ENCODE measurements around the gene PFKL.

Gene PFKL

GRCh38 chr21:44374601-44375280, 74.9 kb downstream of the PFKL start:
- H3K4me3 ChIP-seq (ENCODE audit: low read depth, low read length) = no peak overlapping the region
- no peak for DNase-seq (ENCODE audit: low read depth)
- TF ChIP-seq, protein P1, sequence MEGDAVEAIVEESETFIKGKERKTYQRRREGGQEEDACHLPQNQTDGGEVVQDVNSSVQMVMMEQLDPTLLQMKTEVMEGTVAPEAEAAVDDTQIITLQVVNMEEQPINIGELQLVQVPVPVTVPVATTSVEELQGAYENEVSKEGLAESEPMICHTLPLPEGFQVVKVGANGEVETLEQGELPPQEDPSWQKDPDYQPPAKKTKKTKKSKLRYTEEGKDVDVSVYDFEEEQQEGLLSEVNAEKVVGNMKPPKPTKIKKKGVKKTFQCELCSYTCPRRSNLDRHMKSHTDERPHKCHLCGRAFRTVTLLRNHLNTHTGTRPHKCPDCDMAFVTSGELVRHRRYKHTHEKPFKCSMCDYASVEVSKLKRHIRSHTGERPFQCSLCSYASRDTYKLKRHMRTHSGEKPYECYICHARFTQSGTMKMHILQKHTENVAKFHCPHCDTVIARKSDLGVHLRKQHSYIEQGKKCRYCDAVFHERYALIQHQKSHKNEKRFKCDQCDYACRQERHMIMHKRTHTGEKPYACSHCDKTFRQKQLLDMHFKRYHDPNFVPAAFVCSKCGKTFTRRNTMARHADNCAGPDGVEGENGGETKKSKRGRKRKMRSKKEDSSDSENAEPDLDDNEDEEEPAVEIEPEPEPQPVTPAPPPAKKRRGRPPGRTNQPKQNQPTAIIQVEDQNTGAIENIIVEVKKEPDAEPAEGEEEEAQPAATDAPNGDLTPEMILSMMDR (conservative IDR thresholded peaks at IDR 0.05; ENCODE audit: low read depth, low read length) = no peak

DNA sequence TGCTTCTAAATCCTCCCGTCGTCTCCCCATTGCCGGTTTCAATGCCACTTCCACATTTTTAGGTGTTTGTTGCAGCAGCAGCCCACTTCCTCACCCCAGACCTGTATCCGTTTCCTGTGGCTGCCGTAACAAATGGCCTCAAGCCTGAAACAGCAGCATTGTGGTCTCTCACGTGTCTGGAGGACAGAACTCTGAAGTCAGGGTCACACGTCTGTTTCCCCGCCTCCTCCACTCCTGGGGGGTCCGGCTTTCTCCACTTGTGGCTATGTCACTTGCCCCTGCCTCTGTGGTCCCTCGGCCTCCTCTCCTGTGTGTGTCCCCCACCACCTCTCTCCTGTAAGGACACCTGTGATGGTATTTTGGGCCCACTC, 75.4 kb downstream of the PFKL start:
- DNase-seq (ENCODE audit: low read depth) = no peak
- TF ChIP-seq, protein P1 (conservative IDR thresholded peaks at IDR 0.05; ENCODE audit: low read depth, low read length) = no peak
- H3K4me3 ChIP-seq (ENCODE audit: low read depth, low read length) = no peak overlapping the region

DNA sequence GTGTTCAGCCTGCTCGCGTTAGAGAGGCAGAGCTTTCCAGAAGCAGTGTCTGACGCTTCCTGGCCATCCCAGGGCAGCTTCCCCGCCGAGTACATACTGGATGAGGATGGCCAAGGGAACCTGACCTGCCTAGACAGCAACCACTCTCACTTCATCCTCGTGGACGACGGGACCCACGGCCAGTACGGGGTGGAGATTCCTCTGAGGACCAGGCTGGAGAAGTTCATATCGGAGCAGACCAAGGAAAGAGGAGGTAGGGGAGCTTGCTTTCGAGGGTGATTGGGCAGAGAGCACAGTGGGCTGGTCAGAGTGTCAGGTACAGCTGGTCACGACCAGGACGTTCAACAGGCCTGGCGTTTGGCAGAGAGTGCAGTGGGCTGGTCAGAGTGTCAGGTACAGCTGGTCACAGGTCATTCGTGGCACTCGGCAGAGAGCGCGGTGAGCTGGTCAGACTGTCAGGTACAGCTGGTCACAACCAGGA, 75.9 kb downstream of the PFKL start:
- DNase-seq (ENCODE audit: low read depth) = no peak
- TF ChIP-seq, protein P1 (conservative IDR thresholded peaks at IDR 0.05; ENCODE audit: low read depth, low read length) = no peak
- H3K4me3 ChIP-seq (ENCODE audit: low read depth, low read length) = no peak overlapping the region

GRCh38 chr21:44376606-44377005, 76.8 kb downstream of the PFKL start:
- TF ChIP-seq, protein P1 (conservative IDR thresholded peaks at IDR 0.05; ENCODE audit: low read depth, low read length) = no peak
- no peak for DNase-seq (ENCODE audit: low read depth)
- no peak overlapping the region for H3K4me3 ChIP-seq (ENCODE audit: low read depth, low read length)
